HUES64 (cell line): ENCODE results near the gene BIRC7.

ENCODE experiments used
- H3K27ac ChIP-seq: 2 replicates; pipeline ENCODE4 v1.7.0; 2013; ENCODE audit warnings: low read depth, low read length, inconsistent platforms
- H3K27me3 ChIP-seq: 2 replicates; pipeline ENCODE4 v1.6.1; 2013; ENCODE audit warnings: mild to moderate bottlenecking, low read length; ENCODE audit not compliant: insufficient read depth
- H3K36me3 ChIP-seq: 2 replicates; pipeline ENCODE4 v1.6.1; 2013; ENCODE audit warnings: mild to moderate bottlenecking, low read length; ENCODE audit not compliant: insufficient read depth
- H3K4me1 ChIP-seq: 2 replicates; pipeline ENCODE4 v1.6.1; 2013; ENCODE audit warnings: mild to moderate bottlenecking, low read length, moderate library complexity; ENCODE audit not compliant: insufficient read depth
- H3K4me3 ChIP-seq: 2 replicates; pipeline ENCODE4 v1.5.1; 2013; ENCODE audit warnings: mild to moderate bottlenecking, low read length, moderate library complexity
- H3K9ac ChIP-seq: 2 replicates; pipeline ENCODE4 v1.6.1; 2013; ENCODE audit warnings: mild to moderate bottlenecking, low read depth, low read length
- H3K9me3 ChIP-seq: 2 replicates; pipeline ENCODE4 v1.6.1; 2013; ENCODE audit warnings: low read depth, low read length; ENCODE audit not compliant: insufficient read depth
- WGBS: fragments of 150-250, 120-280 bp; methylation state at CpG from one replicate; pipeline ENCODE4 v1.1.7; 2013; ENCODE audit warnings: missing lambda C conversion rate; 5-methylcytosine and 5-hydroxymethylcytosine counted together

Gene BIRC7

DNA sequence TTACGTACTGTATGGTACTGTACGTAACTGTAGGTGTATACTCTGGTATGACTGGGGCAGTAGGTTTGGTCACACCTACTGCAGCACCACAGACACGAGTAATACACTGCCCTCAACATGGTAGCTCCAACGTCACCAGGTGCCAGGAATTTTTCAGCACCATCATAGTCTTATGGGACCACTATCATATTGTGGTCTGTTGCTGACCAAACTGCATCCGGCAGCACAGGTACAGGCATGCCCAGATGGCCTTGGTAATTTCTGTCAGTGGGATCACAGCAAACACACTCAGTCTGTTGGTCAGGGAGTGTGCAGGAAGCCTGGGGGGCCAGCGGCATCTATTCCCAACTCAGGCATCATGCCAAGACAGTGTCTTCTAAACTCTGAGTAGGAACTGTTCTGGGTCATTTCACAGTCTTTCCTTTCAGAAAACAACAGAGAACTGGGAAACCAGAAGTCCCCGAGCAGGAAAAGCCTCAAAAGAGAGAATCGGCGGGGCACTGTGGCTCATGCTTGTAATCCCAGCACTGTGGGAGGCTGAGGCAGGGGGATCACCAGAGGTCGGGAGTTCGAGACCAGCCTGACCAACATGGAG lies 25.6 kb upstream of the BIRC7 start:
- Histone ChIP-seq H3K9ac (no peak overlapping the region), H3K27ac (no peak overlapping the region), H3K4me1 (peaks cover 6% of the 10 kb centered on the region; the same call in 1 of the 2 replicates), H3K9me3 (no peaks in the 10 kb centered on the region), H3K4me3 (no peak overlapping the region), H3K27me3 (no peaks in the 10 kb centered on the region), H3K36me3 (peaks cover 92% of the 10 kb centered on the region)
- WGBS = 95% methylated on average over 11 of the region's 11 CpGs

DNA sequence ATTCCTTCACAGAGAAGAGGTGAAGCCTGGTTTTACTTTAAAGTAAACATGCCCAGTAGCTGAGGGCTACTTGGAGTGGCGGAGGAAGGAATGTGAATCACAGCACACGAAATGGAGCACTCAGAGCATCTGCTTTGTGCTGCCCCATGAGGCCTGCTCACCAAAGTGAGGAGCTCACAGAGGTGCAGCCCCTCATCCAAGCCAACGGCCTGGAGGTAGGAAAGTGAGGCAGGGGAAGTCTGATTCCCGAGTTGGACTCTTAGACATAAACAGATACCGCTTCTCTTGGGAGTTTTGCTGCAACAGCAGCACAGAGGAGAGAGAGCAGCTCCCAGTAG lies 23.3 kb upstream of the BIRC7 start:
- Histone ChIP-seq H3K4me1 (peaks cover 11% of the 10 kb centered on the region), H3K27ac (no peak overlapping the region), H3K9ac (no peak overlapping the region), H3K9me3 (no peaks in the 10 kb centered on the region), H3K36me3 (peaks cover 73% of the 10 kb centered on the region), H3K27me3 (no peaks in the 10 kb centered on the region), H3K4me3 (no peak overlapping the region)
- WGBS = 88% methylated on average over 5 of the region's 5 CpGs

DNA sequence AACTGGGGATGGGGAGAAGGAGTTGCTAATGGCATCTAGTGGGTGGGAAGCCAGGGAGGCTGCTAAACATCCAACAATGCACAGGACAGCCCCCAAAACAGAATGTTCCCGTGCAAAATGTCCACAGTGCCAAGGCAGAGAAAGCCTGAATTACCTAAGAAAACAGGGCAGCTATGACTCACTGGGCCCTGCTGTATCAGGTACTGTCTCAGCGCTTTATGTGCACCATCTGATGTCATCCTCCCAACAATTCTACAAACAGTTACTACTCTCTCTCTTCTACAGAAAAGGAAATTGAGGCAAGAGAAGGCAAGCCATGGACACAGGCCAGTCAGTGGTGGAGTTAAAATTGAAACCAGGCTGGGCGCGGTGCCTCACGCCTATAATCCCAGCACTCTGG lies 22.9 kb upstream of the BIRC7 start:
- WGBS = 93% methylated on average over 5 of the region's 5 CpGs
- no peaks in the 10 kb centered on the region for H3K27me3 ChIP-seq
- no peak overlapping the region for H3K27ac ChIP-seq
- peaks cover 69% of the 10 kb centered on the region for H3K36me3 ChIP-seq
- no peak overlapping the region for H3K9ac ChIP-seq
- no peaks in the 10 kb centered on the region for H3K9me3 ChIP-seq
- no peak overlapping the region for H3K4me3 ChIP-seq
- H3K4me1 ChIP-seq = peaks cover 11% of the 10 kb centered on the region

DNA sequence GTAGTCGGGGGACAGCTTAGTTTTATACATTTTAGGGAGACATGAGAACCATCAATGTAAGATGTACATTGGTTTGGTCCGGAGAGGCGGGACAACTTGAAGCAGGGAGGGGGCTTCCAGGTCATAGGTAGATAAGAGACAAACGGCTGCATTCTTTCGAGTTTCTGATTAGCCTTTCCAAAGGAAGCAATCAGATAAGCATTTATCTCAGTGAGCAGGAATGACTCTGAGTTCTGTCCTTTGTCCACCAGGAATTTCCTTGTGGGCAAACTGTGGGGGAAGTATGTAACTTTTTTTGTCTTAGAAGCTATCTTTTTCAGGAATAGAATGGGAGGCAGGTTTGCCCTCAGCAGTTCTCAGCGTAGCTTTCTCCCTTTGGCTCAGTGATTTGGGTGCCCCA lies 21.2 kb upstream of the BIRC7 start:
- peaks cover 52% of the 10 kb centered on the region for H3K36me3 ChIP-seq
- 86% methylated on average over 6 of the region's 6 CpGs for WGBS
- H3K9ac ChIP-seq = peak overlapping the region; percentile 75; the same call in 1 of the 2 replicates
- no peaks in the 10 kb centered on the region for H3K27me3 ChIP-seq
- H3K4me1 ChIP-seq = peaks cover 11% of the 10 kb centered on the region
- peak overlapping the region; percentile 69 for H3K4me3 ChIP-seq
- no peaks in the 10 kb centered on the region for H3K9me3 ChIP-seq
- H3K27ac ChIP-seq = peak overlapping the region; percentile 62; the same call in 1 of the 2 replicates

DNA sequence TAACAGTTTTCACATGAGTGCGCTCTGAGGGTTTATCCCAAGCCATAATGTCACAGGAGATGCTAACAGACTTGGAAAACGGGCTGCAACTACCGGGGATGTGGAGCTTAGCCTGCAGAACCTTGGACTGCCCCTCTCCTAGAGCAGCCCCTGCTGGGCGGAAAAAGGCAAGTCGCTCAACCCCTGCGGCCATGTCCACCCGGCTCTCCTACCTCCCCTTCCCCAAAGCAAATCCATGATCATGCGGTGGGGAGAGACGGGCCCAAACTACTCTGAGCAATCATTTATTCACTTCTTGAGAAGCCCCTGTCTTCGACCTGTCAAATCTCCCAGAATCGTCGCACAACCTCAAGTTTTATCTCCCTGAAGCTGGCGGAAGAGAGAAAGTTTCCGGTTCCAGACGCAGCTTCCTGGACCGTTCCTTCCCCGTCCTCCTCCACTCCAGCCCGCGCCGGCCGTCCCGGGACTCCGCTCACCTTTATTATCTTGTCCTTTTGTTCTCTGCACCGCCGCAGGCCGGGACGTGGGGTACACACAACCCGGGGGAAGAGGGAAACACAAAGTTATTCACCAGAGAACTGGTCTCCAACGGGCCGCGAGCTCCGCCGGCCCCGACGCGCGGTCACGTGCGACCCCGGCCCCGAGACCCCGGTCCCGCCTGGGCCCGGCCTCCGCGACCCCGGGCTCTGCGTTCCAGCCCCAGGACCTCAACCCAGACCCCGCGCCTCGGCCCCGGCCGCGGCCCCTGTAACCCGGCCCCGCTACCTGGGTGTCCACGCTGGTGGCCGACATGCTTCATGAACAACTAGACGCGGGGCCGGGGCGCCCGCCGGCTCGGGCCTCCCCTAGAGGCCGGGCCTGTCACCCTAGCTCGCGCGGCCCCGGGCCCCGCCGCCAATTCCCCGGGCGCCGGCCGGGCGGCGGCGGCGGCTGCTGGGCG lies 20.3 kb upstream of the BIRC7 start:
- H3K4me3 ChIP-seq = peak overlapping the region; percentile 69
- H3K36me3 ChIP-seq = peaks cover 44% of the 10 kb centered on the region
- no peaks in the 10 kb centered on the region for H3K27me3 ChIP-seq
- no peaks in the 10 kb centered on the region for H3K9me3 ChIP-seq
- H3K9ac ChIP-seq = peak overlapping the region; percentile 75
- H3K4me1 ChIP-seq = peaks cover 11% of the 10 kb centered on the region
- peak overlapping the region; percentile 62; the same call in 1 of the 2 replicates for H3K27ac ChIP-seq
- WGBS = 2% methylated on average over 81 of the region's 81 CpGs

DNA sequence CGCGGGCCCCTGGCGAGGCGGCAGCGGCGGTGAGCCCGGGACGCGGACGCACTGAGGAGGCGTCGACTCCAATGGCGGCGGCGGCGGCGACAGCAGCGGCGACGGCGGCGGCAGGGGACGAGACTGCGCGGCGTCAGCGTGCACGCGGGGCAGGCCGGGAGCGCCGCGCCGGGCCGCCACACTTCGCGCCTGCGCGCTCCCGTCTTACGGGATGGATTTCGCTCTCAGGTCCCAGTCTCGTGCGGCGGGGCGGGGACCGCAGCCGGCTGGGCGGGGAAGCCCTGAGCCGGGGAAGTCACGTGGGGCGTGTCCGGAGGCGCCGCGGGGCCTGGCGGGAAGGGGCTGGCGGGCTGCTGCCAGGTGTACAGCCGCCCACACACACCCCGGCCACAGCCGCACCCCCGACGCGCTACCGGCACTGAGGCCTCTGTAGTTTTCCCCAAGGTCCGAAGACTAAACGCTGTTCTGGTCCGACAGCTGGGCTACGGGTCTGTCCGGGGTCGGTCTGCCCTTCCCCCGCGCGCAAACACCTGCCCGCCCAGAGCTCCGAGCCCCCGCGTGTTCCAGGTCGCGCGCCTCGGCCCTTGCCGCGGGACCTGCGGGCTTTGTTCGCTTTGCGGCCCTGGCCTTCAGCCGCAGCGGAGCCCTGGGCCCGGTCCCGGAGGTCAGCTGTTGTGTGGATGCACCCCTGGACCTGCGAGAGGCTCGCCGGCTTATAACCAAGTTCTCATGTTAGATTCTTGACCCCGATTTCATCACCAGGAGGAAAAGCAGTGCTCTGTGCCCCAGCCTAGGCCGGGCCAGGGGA lies 19.5 kb upstream of the BIRC7 start, which contains the start of gene YTHDF1:
Gene YTHDF1 (minus strand): TSS at position 91 of the 808 bp plus-strand sequence. CDS start 239 bp downstream, outside the sequence.
- H3K4me1 ChIP-seq = peaks cover 11% of the 10 kb centered on the region
- H3K36me3 ChIP-seq = peaks cover 37% of the 10 kb centered on the region
- no peaks in the 10 kb centered on the region for H3K27me3 ChIP-seq
- no peaks in the 10 kb centered on the region for H3K9me3 ChIP-seq
- WGBS = 3% methylated on average over 96 of the region's 96 CpGs
- H3K4me3 ChIP-seq = peak within 1 kb of the TSS; percentile 69
- peak within 1 kb of the TSS; percentile 73 for H3K27ac ChIP-seq
- peak within 1 kb of the TSS; percentile 86 for H3K9ac ChIP-seq

DNA sequence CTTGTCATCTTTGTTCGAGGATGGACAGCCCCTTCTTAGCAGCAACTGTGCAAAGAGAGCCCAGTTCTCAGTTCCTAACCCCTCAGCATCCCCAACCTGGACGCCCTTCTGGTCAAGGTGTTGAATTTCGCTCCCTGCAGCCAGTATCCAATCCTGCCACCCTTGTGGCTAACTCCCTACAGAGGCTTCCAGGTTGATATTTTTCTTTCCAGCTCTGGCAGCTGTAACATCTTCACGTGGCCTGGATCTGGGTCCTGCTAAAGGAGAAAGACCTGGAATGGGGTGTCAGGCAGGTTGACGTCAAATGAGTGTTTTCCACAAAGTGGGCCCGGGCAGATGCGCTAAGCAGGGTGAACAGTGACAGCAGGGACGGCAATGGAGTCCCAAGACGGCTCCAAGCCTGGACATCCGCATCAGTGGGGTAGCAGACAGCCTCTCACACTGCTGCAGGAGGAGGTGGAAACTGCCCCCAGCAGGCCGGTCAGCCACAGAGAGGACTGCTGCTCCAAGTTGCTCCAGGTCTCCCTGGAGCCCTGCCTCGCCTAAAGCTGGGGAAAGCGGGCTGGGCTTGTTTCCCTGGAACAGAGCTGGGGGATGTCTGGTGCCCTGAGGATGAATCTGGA lies 18.7 kb upstream of the BIRC7 start:
- peak overlapping the region; percentile 73 for H3K27ac ChIP-seq
- peak overlapping the region; percentile 86 for H3K9ac ChIP-seq
- H3K9me3 ChIP-seq = no peaks in the 10 kb centered on the region
- H3K4me1 ChIP-seq = peaks cover 11% of the 10 kb centered on the region
- peak overlapping the region; percentile 69 for H3K4me3 ChIP-seq
- 79% methylated on average over 13 of the region's 13 CpGs for WGBS
- H3K27me3 ChIP-seq = no peaks in the 10 kb centered on the region
- H3K36me3 ChIP-seq = peaks cover 30% of the 10 kb centered on the region

DNA sequence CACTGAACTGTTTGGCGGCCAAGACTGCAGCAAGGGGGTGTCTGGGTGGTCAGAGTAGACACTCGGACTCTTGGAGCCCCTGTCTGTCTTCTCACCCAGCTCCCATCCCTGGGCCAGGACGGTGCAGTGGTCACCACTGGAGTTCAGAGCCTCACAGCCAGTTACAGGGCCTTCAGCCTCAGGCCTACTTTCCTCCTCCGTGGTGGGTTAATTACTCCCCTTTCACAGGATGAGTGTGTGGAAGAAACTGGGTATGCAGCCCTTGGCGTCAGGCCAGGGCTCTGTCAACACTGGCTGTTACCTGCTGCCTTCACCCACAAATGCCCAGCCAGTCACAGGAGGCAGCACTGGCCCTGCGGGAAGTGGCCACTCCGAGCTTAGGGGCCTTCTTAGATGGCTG lies 18.0 kb upstream of the BIRC7 start:
- no peak overlapping the region for H3K9ac ChIP-seq
- 92% methylated on average over 7 of the region's 7 CpGs for WGBS
- H3K27ac ChIP-seq = no peak overlapping the region
- H3K4me1 ChIP-seq = peaks cover 11% of the 10 kb centered on the region
- no peaks in the 10 kb centered on the region for H3K9me3 ChIP-seq
- no peaks in the 10 kb centered on the region for H3K27me3 ChIP-seq
- H3K4me3 ChIP-seq = no peak overlapping the region
- H3K36me3 ChIP-seq = peaks cover 23% of the 10 kb centered on the region

DNA sequence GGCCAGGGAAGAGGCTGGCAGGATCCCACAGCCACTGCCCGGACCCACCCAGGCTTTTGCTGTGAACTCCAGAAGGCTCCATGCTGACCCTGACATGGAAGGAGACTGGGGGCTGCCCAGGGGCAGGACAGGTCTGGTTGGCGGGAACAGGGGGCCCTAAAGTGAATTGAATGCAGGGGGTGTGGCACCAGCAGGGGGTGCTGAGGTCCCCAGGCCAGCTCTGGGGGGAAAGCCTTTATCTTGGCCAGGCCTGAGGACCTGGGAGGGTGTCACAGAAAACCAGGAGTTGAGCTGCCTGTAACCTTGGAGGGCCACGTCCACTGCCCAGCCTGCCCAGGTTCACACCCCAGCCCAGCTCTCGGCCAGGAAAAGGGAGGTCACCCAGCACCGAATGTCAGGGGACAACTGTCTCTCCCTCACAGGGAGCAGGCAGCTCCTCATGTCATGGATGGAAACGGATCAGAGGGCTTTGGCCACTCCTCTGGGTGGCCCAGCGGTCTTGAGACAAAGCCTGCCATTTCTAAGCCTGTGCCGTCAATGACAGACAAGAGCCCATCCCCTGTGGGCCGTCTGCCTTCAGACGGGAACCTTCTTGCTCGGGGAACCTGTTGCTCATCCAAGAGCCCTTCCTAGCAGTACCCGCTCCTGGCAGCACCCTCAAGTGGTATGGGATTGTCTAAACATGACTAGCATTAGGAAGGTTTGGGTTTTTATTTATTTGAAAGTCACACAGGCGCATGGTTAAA lies 16.8 kb upstream of the BIRC7 start:
- H3K36me3 ChIP-seq = peaks cover 11% of the 10 kb centered on the region
- H3K9ac ChIP-seq = no peak overlapping the region
- no peaks in the 10 kb centered on the region for H3K27me3 ChIP-seq
- WGBS = 86% methylated on average over 13 of the region's 13 CpGs
- H3K27ac ChIP-seq = no peak overlapping the region
- no peak overlapping the region for H3K4me3 ChIP-seq
- H3K9me3 ChIP-seq = no peaks in the 10 kb centered on the region
- H3K4me1 ChIP-seq = peaks cover 11% of the 10 kb centered on the region

DNA sequence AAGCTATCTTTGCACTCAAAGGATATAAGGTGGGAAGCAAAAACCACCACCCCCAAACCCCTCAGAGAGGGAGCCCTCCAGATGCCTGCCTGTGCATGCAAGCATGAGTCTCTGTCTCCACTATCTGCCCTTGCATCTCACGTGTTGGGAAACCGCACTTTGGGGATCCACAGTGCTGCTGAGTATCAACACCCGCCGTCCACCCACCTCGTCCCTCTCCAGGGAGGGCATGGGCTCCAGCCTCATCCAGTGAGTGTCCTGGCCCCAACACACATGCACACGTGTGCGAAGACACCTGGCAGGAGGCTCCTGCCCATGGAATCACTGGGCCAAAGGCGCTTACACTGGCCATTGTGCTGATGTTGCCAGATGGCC lies 16.3 kb upstream of the BIRC7 start:
- WGBS = 90% methylated on average over 8 of the region's 8 CpGs
- H3K9me3 ChIP-seq = no peaks in the 10 kb centered on the region
- no peak overlapping the region for H3K9ac ChIP-seq
- H3K36me3 ChIP-seq = peaks cover 5% of the 10 kb centered on the region
- H3K27ac ChIP-seq = no peak overlapping the region
- no peak overlapping the region for H3K4me3 ChIP-seq
- H3K4me1 ChIP-seq = peaks cover 11% of the 10 kb centered on the region
- no peaks in the 10 kb centered on the region for H3K27me3 ChIP-seq
